GM23338 (cell line): ENCODE measurements around the gene OSBPL10. TPM values are rescaled to one million over a fixed set of nuclear protein-coding genes. Genes with fewer than 3 reads are reported as not detected.

Source experiments
- ATAC-seq: fragments of 200-7000 bp; cut with Tn5 transposase; 3 replicates; pipeline ENCODE4 v1.9.1; 2020
- DNase-seq: peaks from one replicate; pipeline ENCODE4 v3.0.0-alpha.2; 2015; ENCODE audit warnings: low spot score
- H2AFZ ChIP-seq: fragments of 200-600 bp; sonication (generic); 2 replicates; pipeline ENCODE4 v1.8.0; 2016; ENCODE audit warnings: antibody characterized with exemption, mild to moderate bottlenecking, moderate library complexity
- H3F3A ChIP-seq: fragments of 200-600 bp; sonication (generic); replicated peaks from 2 replicates; pipeline ENCODE4 v1.8.0; 2017; ENCODE audit warnings: antibody characterized with exemption, mixed run types, low read depth
- H3K27ac ChIP-seq: fragments of 200-600 bp; sonication (generic); 2 replicates; pipeline ENCODE4 v1.6.1; 2016; ENCODE audit warnings: low read depth
- H3K27me3 ChIP-seq: fragments of 200-600 bp; sonication (generic); 2 replicates; pipeline ENCODE4 v1.8.0; 2016; ENCODE audit warnings: mild to moderate bottlenecking, mixed run types, moderate library complexity; ENCODE audit not compliant: insufficient read depth
- H3K36me3 ChIP-seq: fragments of 200-600 bp; sonication (generic); 2 replicates; pipeline ENCODE4 v1.8.0; 2016; ENCODE audit warnings: mild to moderate bottlenecking; ENCODE audit not compliant: insufficient read depth
- H3K4me1 ChIP-seq: fragments of 200-600 bp; sonication (generic); 2 replicates; pipeline ENCODE4 v1.8.0; 2016; ENCODE audit warnings: mild to moderate bottlenecking, moderate library complexity; ENCODE audit not compliant: insufficient read depth
- H3K4me2 ChIP-seq: fragments of 200-600 bp; sonication (generic); 2 replicates; pipeline ENCODE4 v1.7.1; 2017; ENCODE audit warnings: mixed run types
- H3K4me3 ChIP-seq: fragments of 200-600 bp; sonication (generic); 2 replicates; pipeline ENCODE4 v1.6.1; 2016; ENCODE audit warnings: mixed run types
- H3K79me2 ChIP-seq: fragments of 200-600 bp; sonication (generic); replicated peaks from 2 replicates; pipeline ENCODE4 v1.8.0; 2017; ENCODE audit warnings: mild to moderate bottlenecking; ENCODE audit not compliant: insufficient read depth
- H3K9me2 ChIP-seq: fragments of 200-600 bp; sonication (generic); 2 replicates; pipeline ENCODE4 v1.8.0; 2017; ENCODE audit not compliant: insufficient read depth
- H4K20me1 ChIP-seq: fragments of 200-600 bp; sonication (generic); replicated peaks from 2 replicates; pipeline ENCODE4 v1.8.0; 2017; ENCODE audit warnings: mild to moderate bottlenecking; ENCODE audit not compliant: insufficient read depth
- H3K27ac Mint-ChIP-seq: 2 replicates; pipeline ENCODE4 v1.8.0; 2020; ENCODE audit warnings: inconsistent platforms, mild to moderate bottlenecking, moderate library complexity, mixed read lengths
- H3K27me3 Mint-ChIP-seq: 3 replicates; pipeline ENCODE4 v1.8.0; 2022; ENCODE audit warnings: low read depth, mild to moderate bottlenecking, moderate library complexity, mixed read lengths, inconsistent platforms; ENCODE audit not compliant: insufficient read depth, poor library complexity
- H3K36me3 Mint-ChIP-seq: 3 replicates; pipeline ENCODE4 v1.8.0; 2021; ENCODE audit warnings: low read depth, mild to moderate bottlenecking, inconsistent platforms, moderate library complexity, mixed read lengths
- H3K4me1 Mint-ChIP-seq: 3 replicates; pipeline ENCODE4 v1.8.0; 2020; ENCODE audit warnings: mild to moderate bottlenecking, inconsistent platforms, mixed read lengths
- H3K4me3 Mint-ChIP-seq: 3 replicates; pipeline ENCODE4 v1.8.0; 2021; ENCODE audit warnings: moderate library complexity, mild to moderate bottlenecking, inconsistent platforms, mixed read lengths
- H3K9me3 Mint-ChIP-seq: 3 replicates; pipeline ENCODE4 v1.8.0; 2020; ENCODE audit warnings: moderate library complexity, mild to moderate bottlenecking, inconsistent platforms, mixed read lengths
- CREB1 ChIP-seq: fragments of 250-450 bp; sonication (Bioruptor Pico); IDR thresholded peaks from 2 replicates; pipeline ENCODE4 v1.5.0; 2020; ENCODE audit warnings: low read depth, mild to moderate bottlenecking, moderate library complexity
- CTCF ChIP-seq, 2 experiments: fragments of 200-600 bp in 1 of 2; sonication (generic) in 1 of 2; conservative IDR thresholded peaks; 2 replicates each; pipeline versions ENCODE4 v1.5.1 to v1.6.1; 2016 to 2017; ENCODE audit warnings: antibody characterized with exemption in 2 of 2, low read depth in 2 of 2, mild to moderate bottlenecking in 2 of 2, moderate library complexity in 1 of 2
- ETS1 ChIP-seq: IDR thresholded peaks from 2 replicates; pipeline ENCODE4 v1.6.1; 2016; ENCODE audit warnings: antibody characterized with exemption
- EZH2 ChIP-seq: fragments of 200-600 bp; sonication (generic); IDR thresholded peaks from one replicate; pipeline ENCODE4 v1.8.0; 2017; ENCODE audit warnings: antibody characterized with exemption, mild to moderate bottlenecking, low read depth; ENCODE audit not compliant: unreplicated experiment
- EZH2phosphoT487 ChIP-seq: fragments of 200-600 bp; sonication (generic); IDR thresholded peaks from one replicate; pipeline ENCODE4 v1.8.1; 2018; ENCODE audit warnings: antibody characterized with exemption; ENCODE audit not compliant: unreplicated experiment
- JUNB ChIP-seq: IDR thresholded peaks from one replicate; pipeline ENCODE4 v1.6.1; 2016; ENCODE audit warnings: antibody characterized with exemption; ENCODE audit not compliant: unreplicated experiment
- NANOG ChIP-seq: IDR thresholded peaks from 2 replicates; pipeline ENCODE4 v1.6.1; 2016; ENCODE audit warnings: antibody characterized with exemption, borderline replicate concordance
- POLR2AphosphoS5 ChIP-seq: IDR thresholded peaks from 2 replicates; pipeline ENCODE4 v1.6.1; 2016; ENCODE audit warnings: antibody characterized with exemption, low read depth
- REST ChIP-seq: IDR thresholded peaks from one replicate; pipeline ENCODE4 v1.6.1; 2018; ENCODE audit warnings: antibody characterized with exemption; ENCODE audit not compliant: unreplicated experiment
- STAT1 ChIP-seq: IDR thresholded peaks from one replicate; pipeline ENCODE4 v1.6.1; 2016; ENCODE audit warnings: antibody characterized with exemption; ENCODE audit not compliant: unreplicated experiment
- ZNF114 ChIP-seq: fragments of 250-450 bp; sonication (Bioruptor Pico); IDR thresholded peaks from 2 replicates; pipeline ENCODE4 v1.5.0; 2020; ENCODE audit warnings: mild to moderate bottlenecking, moderate library complexity
- ZNF331 ChIP-seq: fragments of 250-450 bp; sonication (Bioruptor Pico); IDR thresholded peaks from 2 replicates; pipeline ENCODE4 v1.5.0; 2020; ENCODE audit warnings: low read depth, mild to moderate bottlenecking, moderate library complexity
- ZNF462 ChIP-seq: fragments of 250-450 bp; sonication (Bioruptor Pico); IDR thresholded peaks from 2 replicates; pipeline ENCODE4 v1.5.0; 2020; ENCODE audit warnings: mild to moderate bottlenecking, moderate library complexity
- polyA plus RNA-seq: library from polyadenylated mRNA; unstranded; fragments of >200 nt; fragmentation: Nextera tagmentation; extraction: Ambion mirVana; gene quantifications from 2 replicates; pipeline ENCODE4 v1.2.1, GENCODE V29; 2016
- total RNA-seq: library from RNA; depleted of rRNA; stranded (reverse); fragments of >200 nt; shearing (Covaris generic); gene quantifications from 2 replicates; pipeline ENCODE4 v1.2.3, GENCODE V29; 2014

OSBPL10 gene
- total and polyA plus RNA-seq, 2 experiments from 2014 or later: 23.8 to 149 TPM

- H3K4me3 ChIP-seq: no peak overlapping the region
- Mint-ChIP-seq H3K27ac (no peak overlapping the region), H3K4me3 (no peak overlapping the region), H3K36me3 (peaks cover 3% of the 10 kb centered on the region; the same call in 2 of the 3 replicates), H3K9me3 (no peaks in the 10 kb centered on the region), H3K27me3 (no peaks in the 10 kb centered on the region), H3K4me1 (peaks cover 31% of the 10 kb centered on the region)
- H3K27me3 ChIP-seq: no peaks in the 10 kb centered on the region
- H3F3A ChIP-seq: no peaks in the 10 kb centered on the region
- TF ChIP-seq POLR2AphosphoS5 (no peak), EZH2phosphoT487 (no peak), ZNF114 (CRISPR knock-in tag) (no peak), REST (no peak), JUNB (no peak), ZNF462 (CRISPR knock-in tag) (no peak), STAT1 (no peak), CREB1 (no peak), ETS1 (no peak), ZNF331 (CRISPR knock-in tag) (no peak), EZH2 (no peak), CTCF (conservative IDR thresholded peaks at IDR 0.05; ENCODE audit: low read depth in 2 of 2) (no peak), NANOG (no peak)
- no peak overlapping the region for H3K4me2 ChIP-seq
- no peaks in the 10 kb centered on the region for H3K9me2 ChIP-seq
- peaks cover 38% of the 10 kb centered on the region for H3K4me1 ChIP-seq
- no peak overlapping the region for H3K27ac ChIP-seq
- H3K79me2 ChIP-seq: 0 out of 2 replicates have a peak, but pooled peaks cover 6% of the 10 kb centered on the region
- no peaks in the 10 kb centered on the region for H4K20me1 ChIP-seq
- no peak overlapping the region for H2AFZ ChIP-seq
- DNase-seq: no peak
- no peaks in the 10 kb centered on the region; the same call in 1 of the 2 replicates for H3K36me3 ChIP-seq
- ATAC-seq: no peak
Measured at GRCh38 chr3:31620656-31621055, 360.4 kb downstream of the OSBPL10 start.
